Activated naive CD4-positive, alpha-beta T cell treated with anti-CD3 and anti-CD28 coated beads, Interleukin-2, amount 50 U/mL, for 16 hours (primary cell): ENCODE data around the gene TNRC6B.
"Not testable (repeated sequence)": the region's sequence is repeated elsewhere in the genome, so short reads cannot be mapped to it uniquely, and the experiment has no call there.

ENCODE experiments used
- DNase-seq: peaks from one replicate; pipeline ENCODE4 v3.0.0-alpha.2; 2020

Gene TNRC6B

GRCh38 chr22:40216041-40216756 is 38.5 kb downstream of the TNRC6B start:
- peak; percentile 17 for DNase-seq

- DNase-seq: no peak
Observed at GRCh38 chr22:40218152-40218551, 40.4 kb downstream of the TNRC6B start.

- no peak for DNase-seq
Observed at GRCh38 chr22:40218723-40219294, 41.1 kb downstream of the TNRC6B start.

- DNase-seq: no peak
Observed at GRCh38 chr22:40220316-40221054, 42.8 kb downstream of the TNRC6B start.

GRCh38 chr22:40221055-40221414 is 43.3 kb downstream of the TNRC6B start:
- no peak for DNase-seq

GRCh38 chr22:40222979-40223378 is 45.3 kb downstream of the TNRC6B start:
- not testable (repeated sequence) for DNase-seq

GRCh38 chr22:40224702-40225101 is 47.0 kb downstream of the TNRC6B start:
- peak; percentile 67 for DNase-seq

GRCh38 chr22:40226620-40227019 is 48.9 kb downstream of the TNRC6B start:
- DNase-seq: no peak

GRCh38 chr22:40231618-40232313 is 54.0 kb downstream of the TNRC6B start:
- DNase-seq: no peak

- DNase-seq: no peak
Observed at GRCh38 chr22:40232624-40233023, 54.9 kb downstream of the TNRC6B start.

GRCh38 chr22:40233886-40234285 is 56.2 kb downstream of the TNRC6B start:
- DNase-seq: no peak

- no peak for DNase-seq
Observed at GRCh38 chr22:40234658-40235057, 56.9 kb downstream of the TNRC6B start.

GRCh38 chr22:40235308-40235707 is 57.6 kb downstream of the TNRC6B start:
- DNase-seq: no peak

GRCh38 chr22:40236131-40236665 is 58.5 kb downstream of the TNRC6B start:
- no peak for DNase-seq

- no peak for DNase-seq
Observed at GRCh38 chr22:40237241-40237640, 59.5 kb downstream of the TNRC6B start.

- no peak for DNase-seq
Observed at GRCh38 chr22:40237788-40238424, 60.2 kb downstream of the TNRC6B start.

- no peak for DNase-seq
Observed at GRCh38 chr22:40238425-40239344, 61.0 kb downstream of the TNRC6B start.

- DNase-seq: no peak
Observed at GRCh38 chr22:40239345-40239683, 61.6 kb downstream of the TNRC6B start.

- no peak for DNase-seq
Observed at GRCh38 chr22:40240160-40240559, 62.4 kb downstream of the TNRC6B start.

GRCh38 chr22:40240686-40241085 is 63.0 kb downstream of the TNRC6B start:
- no peak for DNase-seq

GRCh38 chr22:40241200-40241763 is 63.6 kb downstream of the TNRC6B start:
- peak; percentile 21 for DNase-seq
